ENCODE results near the gene SDCBP2.

GRCh38 chr20:1301031-1301529, 27.9 kb downstream of the SDCBP2 start:
- TF ChIP-seq CTCF (IDR thresholded peaks at IDR 0.05) = no peak
- TF ChIP-seq POLR2A (IDR thresholded peaks at IDR 0.05) = no peak
- no peak for TF ChIP-seq EP300 (IDR thresholded peaks at IDR 0.05)

Measured in ovary (tissue), 3 donors.